NOMO-1 (cell line): ENCODE data around the gene CHMP1A.

Experiments
- DNase-seq, 2 experiments: peaks; one replicate each; lab custom pipeline; 2025; ENCODE audit not compliant: unreplicated experiment in 2 of 2; lab: John Stamatoyannopoulos, UW

Gene CHMP1A

GRCh38 chr16:89629827-89630610 lies 27.5 kb downstream of the CHMP1A start:
- no peak for DNase-seq

GRCh38 chr16:89624777-89625761 lies 32.4 kb downstream of the CHMP1A start:
- DNase-seq = no peak

DNA sequence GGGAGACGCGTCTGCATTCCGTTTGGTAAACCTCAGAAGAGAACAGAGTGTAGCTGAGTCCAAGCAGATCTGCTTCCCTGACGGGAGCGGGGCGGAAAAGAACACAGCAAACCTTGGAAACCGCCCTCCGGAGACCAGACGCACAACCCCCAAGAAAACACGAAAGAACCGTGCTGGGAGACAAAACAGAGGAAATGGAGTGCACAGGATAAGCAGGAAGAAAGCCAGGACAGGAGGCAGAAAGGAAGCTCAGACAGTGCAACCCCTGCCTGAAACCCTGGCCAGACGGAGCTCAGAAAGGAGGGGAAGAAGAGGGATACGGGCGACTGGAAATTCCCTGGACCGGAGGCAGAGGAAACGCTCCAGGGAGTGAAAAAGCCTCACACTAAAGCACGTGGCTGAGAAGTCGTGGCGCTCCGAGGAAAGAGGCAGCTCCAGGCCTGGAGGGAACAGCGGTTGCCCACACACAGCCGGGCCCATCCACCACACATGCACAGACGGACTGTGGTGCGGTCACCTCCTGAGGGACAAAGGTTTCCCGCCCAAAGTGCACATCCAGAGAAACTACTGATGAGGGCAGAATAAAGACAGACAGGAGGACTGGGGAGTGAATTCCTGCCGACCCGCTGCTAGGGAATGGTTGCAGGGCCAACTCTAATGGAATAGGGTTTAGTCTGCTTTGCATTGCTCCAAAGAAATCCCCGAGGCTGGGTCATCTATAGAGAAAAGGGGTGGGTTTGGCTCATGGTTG lies 33.8 kb downstream of the CHMP1A start:
- DNase-seq = no peak

- DNase-seq = no peak
Measured at GRCh38 chr16:89621698-89622409, 35.7 kb downstream of the CHMP1A start.

DNA sequence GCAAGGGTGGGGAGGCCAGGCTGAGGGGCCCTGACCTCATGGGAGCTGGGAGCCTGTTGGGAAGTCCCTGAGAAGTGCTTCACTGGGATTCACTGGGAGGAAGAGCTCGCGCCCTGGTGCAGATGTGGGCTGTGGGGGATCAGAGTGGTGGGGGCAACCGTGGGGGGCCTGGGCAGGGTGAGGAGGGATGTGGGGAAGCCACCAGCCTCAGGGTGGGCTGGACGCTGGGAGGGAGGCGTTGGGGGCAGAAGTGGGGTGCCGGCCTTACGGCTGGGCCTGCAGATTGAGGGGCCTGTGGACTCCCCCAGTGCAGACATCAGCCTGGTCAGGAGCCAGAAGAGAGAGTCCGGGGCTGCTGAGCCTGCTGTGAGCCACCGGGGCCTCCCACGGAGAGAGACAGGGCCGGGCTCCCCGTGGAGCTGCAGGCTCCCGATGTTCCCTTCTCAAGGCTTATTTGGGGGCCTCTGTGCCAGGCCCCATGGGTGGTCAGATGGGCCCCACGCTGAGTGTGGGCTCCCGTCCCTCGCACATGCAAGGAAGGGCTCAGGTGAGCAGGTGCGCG lies 36.3 kb downstream of the CHMP1A start:
- no peak for DNase-seq

DNA sequence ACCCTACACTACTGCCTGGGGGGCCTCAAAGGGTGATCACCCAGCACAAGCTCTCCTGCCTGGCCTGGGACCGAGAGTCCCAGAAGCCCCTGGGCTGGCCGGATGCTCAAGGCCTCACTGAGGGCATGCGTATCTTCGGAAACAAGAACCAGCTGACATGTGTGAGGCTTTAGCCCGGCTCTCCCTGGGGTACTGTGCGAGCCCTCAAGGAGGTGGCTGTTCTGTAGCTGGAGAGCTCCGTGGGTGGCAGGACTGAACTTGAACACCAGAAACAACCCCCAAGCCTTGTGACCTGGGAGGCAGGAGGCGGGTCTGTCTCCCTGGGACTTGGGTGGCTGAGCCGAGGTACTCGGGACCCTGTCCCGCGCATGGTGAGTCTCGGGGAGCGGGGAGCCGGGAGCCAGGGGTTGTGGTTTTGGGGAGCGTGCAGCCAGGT lies 37.1 kb downstream of the CHMP1A start:
- DNase-seq = no peak

- no peak for DNase-seq
Measured at GRCh38 chr16:89619840-89620239, 37.7 kb downstream of the CHMP1A start.

GRCh38 chr16:89618109-89618998 lies 39.2 kb downstream of the CHMP1A start:
- DNase-seq = no peak

- no peak for DNase-seq
Measured at GRCh38 chr16:89617036-89617435, 40.5 kb downstream of the CHMP1A start.

DNA sequence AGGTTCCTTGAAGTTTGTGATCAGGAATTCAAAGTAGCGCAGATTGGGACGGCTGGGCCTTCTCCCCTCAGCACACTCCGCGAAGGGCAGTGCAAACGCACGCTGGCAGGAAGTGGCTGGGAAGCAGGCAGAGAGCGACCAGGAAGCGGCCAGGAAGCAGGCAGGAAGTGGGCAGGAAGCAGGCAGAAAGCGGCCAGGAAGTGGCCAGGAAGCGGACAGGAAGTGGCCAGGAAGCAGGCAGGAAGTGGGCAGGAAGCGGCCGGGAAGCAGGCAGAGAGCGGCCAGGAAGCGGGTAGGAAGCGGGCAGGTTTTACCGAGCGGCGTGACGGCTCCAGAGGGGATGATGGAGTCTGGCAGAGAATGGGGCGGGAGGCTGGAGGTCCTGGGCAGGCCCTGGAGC lies 40.9 kb downstream of the CHMP1A start:
- no peak for DNase-seq

DNA sequence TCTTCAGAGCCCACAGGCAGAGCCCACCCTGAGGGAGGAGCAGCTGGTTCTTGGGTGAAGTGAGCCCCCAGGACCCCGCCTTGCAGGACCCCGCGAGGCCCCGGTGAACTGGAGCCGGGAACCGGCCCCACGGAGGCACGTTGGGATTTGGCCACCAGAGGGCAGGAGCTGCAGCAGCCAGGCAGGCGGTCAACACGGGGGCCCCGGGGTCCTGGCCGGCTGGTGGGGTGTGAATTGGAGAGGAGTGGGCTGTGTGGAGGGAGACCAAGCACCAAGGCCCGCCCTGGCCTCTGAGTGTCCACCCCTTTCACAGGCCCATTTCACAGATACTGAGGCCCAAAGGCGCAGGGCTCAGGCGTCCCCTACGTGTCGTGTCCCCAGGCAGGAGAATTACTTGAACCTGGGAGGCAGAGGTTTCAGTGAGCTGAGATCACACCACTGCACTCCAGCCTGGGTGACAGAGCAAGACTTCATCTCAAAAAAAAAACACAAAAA lies 41.9 kb downstream of the CHMP1A start:
- peak; percentile 9 to 14 for DNase-seq

- no peak for DNase-seq
Measured at GRCh38 chr16:89615176-89615575, 42.3 kb downstream of the CHMP1A start.

DNA sequence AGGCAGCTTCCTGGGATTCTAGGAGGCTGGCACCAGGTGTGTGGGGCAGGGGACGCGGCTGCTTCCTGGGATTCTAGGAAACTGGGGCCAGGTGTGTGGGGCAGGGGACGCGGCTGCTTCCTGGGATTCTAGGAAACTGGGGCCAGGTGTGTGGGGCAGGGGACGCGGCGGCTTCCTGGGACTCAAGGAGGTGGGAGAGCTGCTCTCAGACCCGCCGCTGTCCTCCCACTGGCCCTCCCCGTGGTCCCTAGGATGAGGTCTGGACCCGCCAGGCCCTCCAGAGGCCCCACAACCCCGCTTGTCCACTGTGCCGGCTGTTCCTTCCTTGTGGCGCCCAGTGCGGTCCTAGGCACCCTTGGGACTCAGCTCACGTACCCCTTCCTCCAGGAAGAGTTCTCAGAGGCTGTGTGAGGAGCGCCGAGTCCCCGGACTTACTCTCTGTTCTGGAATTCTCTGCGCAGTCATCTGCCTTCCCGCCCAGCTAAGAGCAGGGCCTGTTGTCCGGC lies 43.5 kb downstream of the CHMP1A start:
- no peak for DNase-seq

- DNase-seq = no peak
Measured at GRCh38 chr16:89613231-89613953, 44.1 kb downstream of the CHMP1A start, which contains the start of gene DPEP1. Gene DPEP1 (plus strand): TSS chr16:89613642. CDS start chr16:89630411, 16,769 bp downstream.

DNA sequence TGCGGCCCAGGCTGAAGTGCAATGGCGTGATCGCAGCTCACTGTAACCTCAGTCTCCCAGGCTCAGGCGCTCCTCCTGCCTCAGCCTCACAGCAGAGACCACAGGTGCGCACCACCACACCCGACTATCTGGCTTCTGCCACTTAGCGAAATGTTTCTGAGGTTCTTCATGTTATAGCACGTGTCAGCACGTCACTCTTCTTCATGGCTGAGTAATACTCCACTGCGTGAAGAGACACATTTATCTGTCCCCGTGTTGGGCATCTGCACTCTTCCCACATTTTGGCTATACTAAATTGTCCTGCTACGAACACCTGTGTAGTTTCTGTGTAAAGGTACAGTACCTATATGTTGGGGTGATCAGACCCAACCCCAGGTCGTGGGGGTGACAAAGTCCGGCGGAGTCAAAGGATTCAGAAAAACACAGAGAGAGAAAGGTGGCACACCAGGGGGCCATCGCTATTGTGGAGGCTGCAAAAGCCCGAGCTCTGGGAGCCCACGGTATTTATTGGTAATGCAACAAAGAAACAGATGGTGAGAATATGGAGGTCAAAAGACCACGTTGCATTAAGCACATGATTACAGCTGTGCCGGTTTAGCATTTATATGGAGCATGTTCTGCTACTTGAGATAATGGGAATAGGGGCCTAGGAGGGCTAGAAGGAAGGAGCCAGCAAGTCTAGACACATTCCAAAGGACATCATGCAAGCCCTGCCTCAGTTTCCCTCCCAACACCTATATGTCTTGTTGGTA lies 44.9 kb downstream of the CHMP1A start:
- no peak for DNase-seq

- no peak for DNase-seq
Measured at GRCh38 chr16:89610108-89610453, 47.4 kb downstream of the CHMP1A start.
